ENCODE measurements around the gene VTI1A.

The VTI1A gene

GRCh38 chr10:112634096-112634830, 187.2 kb downstream of the VTI1A start:
- peak; percentile 55 for DNase-seq (ENCODE audit: low read depth, low spot score)

- DNase-seq (ENCODE audit: low read depth, low spot score), result no peak
These were observed 190.9 kb downstream of the VTI1A start for GRCh38 chr10:112637901-112638300.

- DNase-seq (ENCODE audit: low read depth, low spot score), result peak; percentile 24
These were observed 192.3 kb downstream of the VTI1A start for GRCh38 chr10:112639298-112639697.

- no peak for DNase-seq (ENCODE audit: low read depth, low spot score)
These were observed 193.6 kb downstream of the VTI1A start for GRCh38 chr10:112640638-112641037.

GRCh38 chr10:112643600-112644264, 196.7 kb downstream of the VTI1A start:
- no peak for DNase-seq (ENCODE audit: low read depth, low spot score)

- no peak for DNase-seq (ENCODE audit: low read depth, low spot score)
These were observed 197.2 kb downstream of the VTI1A start for GRCh38 chr10:112644265-112644645.

GRCh38 chr10:112649006-112649821, 202.2 kb downstream of the VTI1A start:
- DNase-seq (ENCODE audit: low read depth, low spot score), result no peak

GRCh38 chr10:112649822-112650152, 202.8 kb downstream of the VTI1A start:
- no peak for DNase-seq (ENCODE audit: low read depth, low spot score)

- DNase-seq (ENCODE audit: low read depth, low spot score), result no peak
These were observed 203.6 kb downstream of the VTI1A start for GRCh38 chr10:112650588-112651030.

GRCh38 chr10:112653215-112653614, 206.2 kb downstream of the VTI1A start:
- DNase-seq (ENCODE audit: low read depth, low spot score), result no peak

GRCh38 chr10:112653851-112654250, 206.8 kb downstream of the VTI1A start:
- DNase-seq (ENCODE audit: low read depth, low spot score), result no peak

GRCh38 chr10:112654794-112655193, 207.8 kb downstream of the VTI1A start:
- no peak for DNase-seq (ENCODE audit: low read depth, low spot score)

GRCh38 chr10:112655722-112656121, 208.7 kb downstream of the VTI1A start:
- DNase-seq (ENCODE audit: low read depth, low spot score), result no peak

- no peak for DNase-seq (ENCODE audit: low read depth, low spot score)
These were observed 211.4 kb downstream of the VTI1A start for GRCh38 chr10:112658465-112658864.

- DNase-seq (ENCODE audit: low read depth, low spot score), result peak; percentile 80
These were observed 212.1 kb downstream of the VTI1A start for GRCh38 chr10:112658900-112659638.

GRCh38 chr10:112663234-112664125, 216.5 kb downstream of the VTI1A start:
- peak; percentile 80 for DNase-seq (ENCODE audit: low read depth, low spot score)

GRCh38 chr10:112666094-112666493, 219.1 kb downstream of the VTI1A start:
- no peak for DNase-seq (ENCODE audit: low read depth, low spot score)

GRCh38 chr10:112669989-112670388, 223.0 kb downstream of the VTI1A start:
- DNase-seq (ENCODE audit: low read depth, low spot score), result no peak

- DNase-seq (ENCODE audit: low read depth, low spot score), result no peak
These were observed 224.7 kb downstream of the VTI1A start for GRCh38 chr10:112671743-112672142.

- DNase-seq (ENCODE audit: low read depth, low spot score), result no peak
These were observed 225.7 kb downstream of the VTI1A start for GRCh38 chr10:112672706-112673105.

Measured in astrocyte of the hippocampus (primary cell).